Esophagus squamous epithelium (tissue), 4 donors: Measurements from ENCODE around the gene CELF4.

Experiments used
- POLR2A ChIP-seq, 4 donors: fragments of 450-650 bp; IDR thresholded peaks; one replicate each; pipeline ENCODE4 v1.6.1; 2017; ENCODE audit warnings: antibody characterized with exemption in 4 of 4, mild to moderate bottlenecking in 4 of 4, moderate library complexity in 3 of 4
- TF ChIP-seq, protein P1 (sequence below), 6 experiments: fragments of 450-650 bp in 4 of 6; fragments of 200-600 bp in 2 of 6; sonication (generic) in 2 of 6; IDR thresholded peaks; one replicate each; pipeline ENCODE4 v1.5.1; 2016 to 2019; ENCODE audit warnings: antibody characterized with exemption in 6 of 6, mild to moderate bottlenecking in 4 of 6, moderate library complexity in 4 of 6

DNA sequence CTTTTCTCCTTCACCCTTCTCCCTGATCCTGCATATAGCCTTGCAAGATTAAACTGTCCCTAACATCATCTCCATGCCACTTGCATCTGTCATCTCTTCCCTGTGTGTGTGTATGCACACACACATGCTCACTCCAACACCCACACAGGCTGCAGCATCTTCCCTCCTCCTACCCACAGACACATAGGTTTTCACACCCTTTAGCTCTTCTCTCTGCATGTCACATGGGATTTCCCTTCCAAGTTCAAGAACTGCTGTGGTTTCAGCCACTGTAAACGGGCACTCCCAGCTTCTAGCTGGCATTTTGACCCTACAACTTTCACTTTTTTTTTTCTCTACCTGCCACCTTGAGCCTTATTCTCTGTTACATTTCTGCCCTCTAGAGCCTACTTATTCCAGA, 6.4 kb downstream of the CELF4 start:
- TF ChIP-seq, protein P1, sequence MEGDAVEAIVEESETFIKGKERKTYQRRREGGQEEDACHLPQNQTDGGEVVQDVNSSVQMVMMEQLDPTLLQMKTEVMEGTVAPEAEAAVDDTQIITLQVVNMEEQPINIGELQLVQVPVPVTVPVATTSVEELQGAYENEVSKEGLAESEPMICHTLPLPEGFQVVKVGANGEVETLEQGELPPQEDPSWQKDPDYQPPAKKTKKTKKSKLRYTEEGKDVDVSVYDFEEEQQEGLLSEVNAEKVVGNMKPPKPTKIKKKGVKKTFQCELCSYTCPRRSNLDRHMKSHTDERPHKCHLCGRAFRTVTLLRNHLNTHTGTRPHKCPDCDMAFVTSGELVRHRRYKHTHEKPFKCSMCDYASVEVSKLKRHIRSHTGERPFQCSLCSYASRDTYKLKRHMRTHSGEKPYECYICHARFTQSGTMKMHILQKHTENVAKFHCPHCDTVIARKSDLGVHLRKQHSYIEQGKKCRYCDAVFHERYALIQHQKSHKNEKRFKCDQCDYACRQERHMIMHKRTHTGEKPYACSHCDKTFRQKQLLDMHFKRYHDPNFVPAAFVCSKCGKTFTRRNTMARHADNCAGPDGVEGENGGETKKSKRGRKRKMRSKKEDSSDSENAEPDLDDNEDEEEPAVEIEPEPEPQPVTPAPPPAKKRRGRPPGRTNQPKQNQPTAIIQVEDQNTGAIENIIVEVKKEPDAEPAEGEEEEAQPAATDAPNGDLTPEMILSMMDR (IDR thresholded peaks at IDR 0.05): no peak
- TF ChIP-seq POLR2A (IDR thresholded peaks at IDR 0.05): no peak
